ENCODE results near the gene ERCC1.

ERCC1 gene

GRCh38 chr19:45464274-45464673 is 40.6 kb upstream of the ERCC1 start:
- DNase-seq (ENCODE audit: low spot score) (no peak), ATAC-seq (ENCODE audit: low read depth) (no peak)
- Histone ChIP-seq H3K4me3 (ENCODE audit: severe bottlenecking) (no peak overlapping the region), H3K27ac (ENCODE audit: poor library complexity, severe bottlenecking) (no peak overlapping the region), H3K4me1 (ENCODE audit: insufficient read depth, poor library complexity, severe bottlenecking) (no peaks in the 10 kb centered on the region), H3K36me3 (ENCODE audit: low read depth) (no peaks in the 10 kb centered on the region), H3K9me3 (ENCODE audit: severe bottlenecking) (no peaks in the 10 kb centered on the region), H3K27me3 (ENCODE audit: insufficient read depth, poor library complexity, severe bottlenecking) (no peaks in the 10 kb centered on the region)
- TF ChIP-seq, protein P1, sequence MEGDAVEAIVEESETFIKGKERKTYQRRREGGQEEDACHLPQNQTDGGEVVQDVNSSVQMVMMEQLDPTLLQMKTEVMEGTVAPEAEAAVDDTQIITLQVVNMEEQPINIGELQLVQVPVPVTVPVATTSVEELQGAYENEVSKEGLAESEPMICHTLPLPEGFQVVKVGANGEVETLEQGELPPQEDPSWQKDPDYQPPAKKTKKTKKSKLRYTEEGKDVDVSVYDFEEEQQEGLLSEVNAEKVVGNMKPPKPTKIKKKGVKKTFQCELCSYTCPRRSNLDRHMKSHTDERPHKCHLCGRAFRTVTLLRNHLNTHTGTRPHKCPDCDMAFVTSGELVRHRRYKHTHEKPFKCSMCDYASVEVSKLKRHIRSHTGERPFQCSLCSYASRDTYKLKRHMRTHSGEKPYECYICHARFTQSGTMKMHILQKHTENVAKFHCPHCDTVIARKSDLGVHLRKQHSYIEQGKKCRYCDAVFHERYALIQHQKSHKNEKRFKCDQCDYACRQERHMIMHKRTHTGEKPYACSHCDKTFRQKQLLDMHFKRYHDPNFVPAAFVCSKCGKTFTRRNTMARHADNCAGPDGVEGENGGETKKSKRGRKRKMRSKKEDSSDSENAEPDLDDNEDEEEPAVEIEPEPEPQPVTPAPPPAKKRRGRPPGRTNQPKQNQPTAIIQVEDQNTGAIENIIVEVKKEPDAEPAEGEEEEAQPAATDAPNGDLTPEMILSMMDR (IDR thresholded peaks at IDR 0.05; ENCODE audit: poor library complexity, severe bottlenecking), result no peak

DNA sequence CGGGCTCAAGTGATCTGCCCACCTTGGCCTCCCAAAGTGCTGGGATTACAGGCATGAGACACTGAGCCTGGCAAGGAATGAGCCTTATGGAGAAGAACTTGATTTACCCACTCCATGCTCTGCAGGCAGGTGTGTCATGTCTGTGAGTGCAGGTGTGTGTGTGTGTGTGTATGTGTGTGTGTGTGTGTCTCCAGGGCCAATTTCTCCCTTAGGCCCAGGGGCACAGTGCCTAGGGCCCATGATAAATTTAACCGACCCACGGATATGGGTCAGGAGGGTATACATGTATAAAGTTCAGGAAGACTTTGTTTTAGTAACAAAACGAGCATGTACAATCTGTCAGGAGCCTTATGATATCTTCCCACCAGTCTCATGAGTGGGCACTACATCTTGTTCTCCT is 39.5 kb upstream of the ERCC1 start:
- H3K27me3 ChIP-seq (ENCODE audit: insufficient read depth, poor library complexity, severe bottlenecking), result no peaks in the 10 kb centered on the region
- no peak overlapping the region for H3K27ac ChIP-seq (ENCODE audit: poor library complexity, severe bottlenecking)
- ATAC-seq (ENCODE audit: low read depth) (no peak), DNase-seq (ENCODE audit: low spot score) (no peak)
- H3K9me3 ChIP-seq (ENCODE audit: severe bottlenecking), result no peaks in the 10 kb centered on the region
- H3K4me1 ChIP-seq (ENCODE audit: insufficient read depth, poor library complexity, severe bottlenecking), result no peaks in the 10 kb centered on the region
- no peaks in the 10 kb centered on the region for H3K36me3 ChIP-seq (ENCODE audit: low read depth)
- no peak overlapping the region for H3K4me3 ChIP-seq (ENCODE audit: severe bottlenecking)
- TF ChIP-seq, protein P1 (IDR thresholded peaks at IDR 0.05; ENCODE audit: poor library complexity, severe bottlenecking), result no peak

DNA sequence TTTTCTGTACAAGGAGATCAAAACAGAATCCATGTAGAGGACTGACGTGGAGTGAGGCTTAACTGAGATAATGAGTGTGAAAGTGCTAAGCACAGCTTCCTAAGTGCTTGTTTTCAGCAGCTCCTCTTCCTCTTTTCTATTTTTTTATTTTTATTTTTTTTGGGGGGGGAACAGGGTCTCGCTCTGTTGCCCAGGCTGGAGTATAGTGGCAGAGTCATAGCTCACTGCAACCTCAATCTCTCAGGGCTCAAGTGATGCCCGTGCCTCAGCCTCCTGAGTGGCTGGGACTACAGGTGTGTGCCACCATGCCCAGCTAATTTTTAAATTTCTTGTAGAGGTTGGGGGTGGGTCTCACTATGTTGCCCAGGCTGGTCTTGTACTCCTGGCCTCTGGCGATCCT is 38.5 kb upstream of the ERCC1 start:
- no peak overlapping the region for H3K4me3 ChIP-seq (ENCODE audit: severe bottlenecking)
- no peaks in the 10 kb centered on the region for H3K9me3 ChIP-seq (ENCODE audit: severe bottlenecking)
- DNase-seq (ENCODE audit: low spot score) (no peak), ATAC-seq (ENCODE audit: low read depth) (no peak)
- no peaks in the 10 kb centered on the region for H3K27me3 ChIP-seq (ENCODE audit: insufficient read depth, poor library complexity, severe bottlenecking)
- H3K36me3 ChIP-seq (ENCODE audit: low read depth), result no peaks in the 10 kb centered on the region
- H3K27ac ChIP-seq (ENCODE audit: poor library complexity, severe bottlenecking), result no peak overlapping the region
- TF ChIP-seq, protein P1 (IDR thresholded peaks at IDR 0.05; ENCODE audit: poor library complexity, severe bottlenecking), result no peak
- no peaks in the 10 kb centered on the region for H3K4me1 ChIP-seq (ENCODE audit: insufficient read depth, poor library complexity, severe bottlenecking)

GRCh38 chr19:45460807-45461347 is 37.2 kb upstream of the ERCC1 start:
- no peak for ATAC-seq (ENCODE audit: low read depth)
- DNase-seq (ENCODE audit: low spot score), result no peak
- Histone ChIP-seq H3K4me3 (ENCODE audit: severe bottlenecking) (no peak overlapping the region), H3K4me1 (ENCODE audit: insufficient read depth, poor library complexity, severe bottlenecking) (peaks cover 5% of the 10 kb centered on the region), H3K9me3 (ENCODE audit: severe bottlenecking) (no peaks in the 10 kb centered on the region), H3K36me3 (ENCODE audit: low read depth) (no peaks in the 10 kb centered on the region), H3K27me3 (ENCODE audit: insufficient read depth, poor library complexity, severe bottlenecking) (no peaks in the 10 kb centered on the region), H3K27ac (ENCODE audit: poor library complexity, severe bottlenecking) (no peak overlapping the region)
- TF ChIP-seq, protein P1 (IDR thresholded peaks at IDR 0.05; ENCODE audit: poor library complexity, severe bottlenecking), result no peak

- no peak for ATAC-seq (ENCODE audit: low read depth)
- no peak for DNase-seq (ENCODE audit: low spot score)
- H3K4me3 ChIP-seq (ENCODE audit: severe bottlenecking), result no peak overlapping the region
- H3K4me1 ChIP-seq (ENCODE audit: insufficient read depth, poor library complexity, severe bottlenecking), result peaks cover 12% of the 10 kb centered on the region
- TF ChIP-seq, protein P1 (IDR thresholded peaks at IDR 0.05; ENCODE audit: poor library complexity, severe bottlenecking), result no peak
- no peaks in the 10 kb centered on the region for H3K27me3 ChIP-seq (ENCODE audit: insufficient read depth, poor library complexity, severe bottlenecking)
- no peak overlapping the region for H3K27ac ChIP-seq (ENCODE audit: poor library complexity, severe bottlenecking)
- no peaks in the 10 kb centered on the region for H3K9me3 ChIP-seq (ENCODE audit: severe bottlenecking)
- H3K36me3 ChIP-seq (ENCODE audit: low read depth), result no peaks in the 10 kb centered on the region
Observed at GRCh38 chr19:45457776-45458175, 34.1 kb upstream of the ERCC1 start.

Data from RWPE2 (cell line).